Measurements from ENCODE around the gene USP49.
A peak's percentile ranks its signal among the peaks of the same experiment; 100 is the strongest.

The USP49 gene

GRCh38 chr6:41786451-41787218 lies 108.5 kb downstream of the USP49 start:
- H3K9me3 ChIP-seq (ENCODE audit: low read length), result no peaks in the 10 kb centered on the region
- peaks cover 26% of the 10 kb centered on the region for H3K36me3 ChIP-seq (ENCODE audit: insufficient read depth, low read length)
- H3K4me1 ChIP-seq (ENCODE audit: insufficient read depth, low read length), result peaks cover 11% of the 10 kb centered on the region
- H3K4me3 ChIP-seq (ENCODE audit: low read length), result peak overlapping the region; percentile 85
- H2AFZ ChIP-seq (ENCODE audit: low read depth, low read length), result peak overlapping the region; percentile 75
- no peaks in the 10 kb centered on the region for H3K27me3 ChIP-seq (ENCODE audit: insufficient read depth, low read length)

DNA sequence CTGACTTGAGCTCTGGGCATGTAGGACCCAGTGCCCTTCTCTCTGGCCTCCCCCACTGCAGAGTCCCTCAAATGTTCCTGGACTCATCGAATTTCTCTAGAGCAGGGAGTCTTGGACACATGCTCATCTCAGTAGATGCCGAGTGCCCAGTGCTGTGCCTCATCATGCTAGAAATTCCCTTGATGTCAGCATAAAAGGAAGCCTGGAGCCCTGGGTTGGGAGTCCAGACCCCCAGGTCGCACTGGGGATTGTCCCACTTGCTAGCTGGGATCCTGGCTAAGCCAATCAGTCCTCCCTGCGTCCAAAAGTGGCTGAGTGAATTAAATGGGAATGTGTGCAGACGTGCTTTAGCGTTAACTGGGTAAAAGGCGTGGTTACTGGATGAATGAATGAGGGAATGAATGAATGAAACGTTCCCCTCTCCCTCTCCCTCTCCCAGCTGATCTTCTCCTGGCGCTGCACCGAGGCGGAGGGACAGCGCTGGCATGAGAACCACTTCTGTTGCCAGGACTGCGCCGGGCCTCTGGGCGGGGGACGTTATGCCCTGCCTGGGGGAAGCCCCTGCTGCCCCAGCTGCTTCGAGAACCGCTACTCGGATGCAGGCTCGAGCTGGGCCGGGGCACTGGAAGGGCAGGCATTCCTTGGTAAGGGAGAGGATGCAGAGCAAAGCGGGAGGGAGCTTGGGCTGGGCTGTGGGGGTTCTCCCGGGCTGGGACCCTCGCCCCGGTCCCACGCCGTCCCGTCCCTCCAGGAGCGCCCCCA lies 109.3 kb downstream of the USP49 start:
- peaks cover 18% of the 10 kb centered on the region for H3K4me1 ChIP-seq (ENCODE audit: insufficient read depth, low read length)
- H3K27me3 ChIP-seq (ENCODE audit: insufficient read depth, low read length), result no peaks in the 10 kb centered on the region
- H3K36me3 ChIP-seq (ENCODE audit: insufficient read depth, low read length), result peaks cover 21% of the 10 kb centered on the region
- H2AFZ ChIP-seq (ENCODE audit: low read depth, low read length), result peak overlapping the region; percentile 75
- no peaks in the 10 kb centered on the region for H3K9me3 ChIP-seq (ENCODE audit: low read length)
- H3K4me3 ChIP-seq (ENCODE audit: low read length), result peak overlapping the region; percentile 85

DNA sequence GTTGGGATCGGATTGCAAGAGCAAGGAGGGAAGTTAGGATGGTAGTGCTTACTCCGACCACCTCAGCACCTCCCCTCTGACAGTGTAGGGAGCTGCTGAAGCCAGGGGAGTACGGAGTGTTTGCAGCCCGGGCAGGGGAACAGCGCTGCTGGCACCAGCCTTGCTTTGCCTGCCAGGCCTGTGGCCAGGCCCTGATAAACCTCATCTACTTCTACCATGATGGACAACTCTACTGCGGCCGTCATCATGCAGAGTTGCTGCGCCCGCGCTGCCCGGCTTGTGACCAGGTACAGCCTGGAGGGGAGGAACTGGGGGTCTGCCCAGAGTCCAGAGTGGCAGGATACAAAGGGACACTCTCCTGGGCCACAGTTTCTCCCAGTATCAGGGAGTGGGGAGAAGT lies 109.9 kb downstream of the USP49 start:
- Histone ChIP-seq H3K27me3 (ENCODE audit: insufficient read depth, low read length) (no peaks in the 10 kb centered on the region), H3K36me3 (ENCODE audit: insufficient read depth, low read length) (peaks cover 15% of the 10 kb centered on the region), H2AFZ (ENCODE audit: low read depth, low read length) (no peak overlapping the region), H3K9me3 (ENCODE audit: low read length) (no peaks in the 10 kb centered on the region), H3K4me1 (ENCODE audit: insufficient read depth, low read length) (peaks cover 18% of the 10 kb centered on the region), H3K4me3 (ENCODE audit: low read length) (no peak overlapping the region)

- Histone ChIP-seq H2AFZ (ENCODE audit: low read depth, low read length) (no peak overlapping the region), H3K9me3 (ENCODE audit: low read length) (no peaks in the 10 kb centered on the region), H3K27me3 (ENCODE audit: insufficient read depth, low read length) (no peaks in the 10 kb centered on the region), H3K4me3 (ENCODE audit: low read length) (no peak overlapping the region), H3K36me3 (ENCODE audit: insufficient read depth, low read length) (peaks cover 9% of the 10 kb centered on the region), H3K4me1 (ENCODE audit: insufficient read depth, low read length) (peaks cover 18% of the 10 kb centered on the region)
Measured at GRCh38 chr6:41784581-41785171, 110.5 kb downstream of the USP49 start.

DNA sequence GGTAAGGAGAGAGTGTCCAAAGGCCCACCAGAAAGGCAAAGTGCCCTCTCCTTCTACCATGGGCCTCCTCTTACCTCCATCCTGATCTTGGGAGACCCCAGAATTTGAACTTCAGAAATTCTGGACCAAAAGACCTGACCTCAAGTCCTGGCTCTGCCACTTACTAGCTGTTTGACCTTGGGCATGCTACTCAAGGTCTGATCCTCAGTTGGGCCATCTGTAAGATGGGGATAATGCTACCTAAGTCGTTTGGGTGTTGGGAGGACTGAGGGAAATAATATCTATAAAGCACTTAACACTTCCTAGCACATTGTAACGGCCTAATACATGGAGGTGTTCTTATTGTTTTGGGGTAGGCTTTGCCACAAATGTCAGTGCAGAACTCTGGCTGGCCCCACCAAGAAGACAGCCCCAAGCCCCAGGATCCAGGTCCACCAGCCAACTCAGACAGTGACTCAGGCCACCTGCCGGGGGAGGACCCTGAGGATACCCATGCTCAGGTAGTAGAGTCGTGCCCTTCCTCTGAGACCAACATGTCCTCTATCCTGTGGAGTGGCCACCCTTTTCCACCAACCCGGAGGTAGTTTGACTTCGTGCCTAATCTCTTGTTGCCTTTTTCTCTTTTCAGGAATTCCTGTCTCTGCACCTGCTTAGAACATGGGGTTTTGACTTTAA lies 111.9 kb downstream of the USP49 start:
- peaks cover 22% of the 10 kb centered on the region for H3K4me1 ChIP-seq (ENCODE audit: insufficient read depth, low read length)
- H3K36me3 ChIP-seq (ENCODE audit: insufficient read depth, low read length), result no peaks in the 10 kb centered on the region
- no peak overlapping the region for H2AFZ ChIP-seq (ENCODE audit: low read depth, low read length)
- no peaks in the 10 kb centered on the region for H3K27me3 ChIP-seq (ENCODE audit: insufficient read depth, low read length)
- H3K9me3 ChIP-seq (ENCODE audit: low read length), result no peaks in the 10 kb centered on the region
- H3K4me3 ChIP-seq (ENCODE audit: low read length), result no peak overlapping the region

DNA sequence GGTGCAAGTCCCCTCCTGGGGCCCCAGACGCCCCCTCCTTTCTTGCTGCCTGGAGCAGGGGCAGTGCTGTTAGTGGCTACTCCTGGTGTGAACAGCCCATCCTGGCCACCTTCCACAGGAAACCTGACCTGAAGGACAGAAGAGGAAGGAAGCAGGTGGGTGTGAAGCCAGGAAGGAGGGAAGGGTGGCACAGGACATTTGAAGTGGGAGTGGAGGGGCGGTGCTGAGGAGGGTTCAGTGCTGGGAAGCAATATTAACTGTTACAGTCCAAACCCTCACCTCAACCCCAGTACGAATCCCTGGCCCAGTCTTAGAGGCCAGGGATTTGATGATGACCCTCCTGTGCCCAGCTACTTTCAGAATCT lies 113.8 kb downstream of the USP49 start:
- Histone ChIP-seq H3K4me3 (ENCODE audit: low read length) (peak overlapping the region; percentile 58), H2AFZ (ENCODE audit: low read depth, low read length) (no peak overlapping the region), H3K36me3 (ENCODE audit: insufficient read depth, low read length) (peaks cover 5% of the 10 kb centered on the region), H3K27me3 (ENCODE audit: insufficient read depth, low read length) (no peaks in the 10 kb centered on the region), H3K4me1 (ENCODE audit: insufficient read depth, low read length) (peaks cover 22% of the 10 kb centered on the region), H3K9me3 (ENCODE audit: low read length) (no peaks in the 10 kb centered on the region)

DNA sequence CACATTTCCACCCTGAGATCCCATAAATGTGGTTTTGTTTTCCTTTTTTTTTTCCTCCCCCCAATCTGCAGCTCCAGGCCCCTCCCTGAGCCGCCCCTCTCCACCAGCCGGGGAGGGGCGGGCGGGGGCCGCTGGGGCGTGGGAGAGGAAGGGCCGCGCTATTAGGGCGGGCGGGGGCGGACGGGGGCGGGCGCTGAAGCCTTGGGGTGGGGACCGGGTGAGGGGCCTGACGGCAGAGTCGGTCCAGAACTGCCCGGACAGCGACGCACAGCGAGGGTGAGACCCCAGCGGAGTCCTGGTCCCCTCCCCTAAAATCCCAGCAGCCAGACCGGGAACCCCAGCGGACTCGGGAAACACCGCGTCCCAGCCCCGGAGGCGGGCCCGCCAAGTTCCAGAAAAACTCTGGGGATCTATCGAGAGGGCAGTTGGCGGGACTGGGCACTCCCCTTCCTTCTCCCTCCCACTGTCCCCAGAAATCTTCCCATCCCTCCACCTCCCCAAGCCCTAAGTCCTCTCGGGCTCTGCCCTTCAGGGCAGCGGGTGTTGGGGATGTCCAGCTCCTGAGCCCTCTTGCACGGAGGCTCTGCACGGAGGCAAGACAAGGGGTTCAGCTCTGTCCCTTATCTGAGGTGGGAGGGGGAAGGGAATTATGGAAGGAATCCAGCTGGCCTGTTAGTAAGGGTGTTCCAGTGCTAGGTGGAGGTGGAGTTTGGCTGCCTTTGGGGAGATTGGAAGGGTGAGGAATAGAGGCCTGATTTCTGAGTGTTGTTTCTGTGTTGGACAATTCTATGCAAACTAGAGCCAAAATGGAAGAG lies 114.4 kb downstream of the USP49 start, which contains the start of gene PRICKLE4:
Gene PRICKLE4, plus strand, starts transcription at position 232 of the 815 bp plus-strand sequence. CDS start 2,692 bp downstream, outside the sequence.
- no peaks in the 10 kb centered on the region for H3K27me3 ChIP-seq (ENCODE audit: insufficient read depth, low read length)
- peaks cover 18% of the 10 kb centered on the region for H3K4me1 ChIP-seq (ENCODE audit: insufficient read depth, low read length)
- peaks cover 7% of the 10 kb centered on the region for H3K36me3 ChIP-seq (ENCODE audit: insufficient read depth, low read length)
- no peaks in the 10 kb centered on the region for H3K9me3 ChIP-seq (ENCODE audit: low read length)
- peak within 1 kb of the TSS; percentile 46 for H2AFZ ChIP-seq (ENCODE audit: low read depth, low read length)
- peak within 1 kb of the TSS; percentile 58 for H3K4me3 ChIP-seq (ENCODE audit: low read length)

- H3K9me3 ChIP-seq (ENCODE audit: low read length), result no peaks in the 10 kb centered on the region
- H3K4me1 ChIP-seq (ENCODE audit: insufficient read depth, low read length), result peaks cover 16% of the 10 kb centered on the region
Measured at GRCh38 chr6:41779788-41780550, 115.2 kb downstream of the USP49 start, which contains the start of gene FRS3. TSS of gene FRS3 (minus strand) at chr6:41779900. CDS start at chr6:41776987, 2,913 bp downstream.

DNA sequence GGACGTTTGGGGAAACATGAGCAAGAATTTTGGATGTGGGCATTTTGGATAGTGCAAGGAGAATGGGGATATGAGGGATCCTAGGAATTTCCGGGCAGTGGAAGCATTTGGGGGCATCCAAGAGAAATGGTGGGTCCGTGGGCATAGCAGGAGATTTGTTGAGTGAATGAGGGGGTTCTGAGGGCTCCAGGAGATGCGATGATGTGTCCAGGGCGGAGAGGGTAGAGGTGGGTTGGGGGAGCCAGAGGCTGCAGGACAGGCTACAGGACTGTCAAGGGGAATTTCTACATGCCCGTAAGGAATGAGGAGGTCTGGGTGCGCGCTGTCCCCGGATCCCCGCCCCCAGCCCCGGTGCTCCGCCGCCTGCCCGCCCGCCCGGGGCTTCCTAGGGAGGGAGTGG lies 115.8 kb downstream of the USP49 start:
- H3K4me3 ChIP-seq (ENCODE audit: low read length), result peak overlapping the region; percentile 58
- peaks cover 16% of the 10 kb centered on the region for H3K36me3 ChIP-seq (ENCODE audit: insufficient read depth, low read length)
- H3K9me3 ChIP-seq (ENCODE audit: low read length), result no peaks in the 10 kb centered on the region
- H3K4me1 ChIP-seq (ENCODE audit: insufficient read depth, low read length), result peaks cover 16% of the 10 kb centered on the region
- peak overlapping the region; percentile 46 for H2AFZ ChIP-seq (ENCODE audit: low read depth, low read length)
- no peaks in the 10 kb centered on the region for H3K27me3 ChIP-seq (ENCODE audit: insufficient read depth, low read length)

More at GRCh38 chr6:41779788-41780550, 115.2 kb downstream of the USP49 start, which contains the start of gene FRS3:
- Histone ChIP-seq H3K4me3 (ENCODE audit: low read length) (peak within 1 kb of the TSS; percentile 58), H2AFZ (ENCODE audit: low read depth, low read length) (peak within 1 kb of the TSS; percentile 46), H3K36me3 (ENCODE audit: insufficient read depth, low read length) (peaks cover 13% of the 10 kb centered on the region), H3K27me3 (ENCODE audit: insufficient read depth, low read length) (no peaks in the 10 kb centered on the region)

DNA sequence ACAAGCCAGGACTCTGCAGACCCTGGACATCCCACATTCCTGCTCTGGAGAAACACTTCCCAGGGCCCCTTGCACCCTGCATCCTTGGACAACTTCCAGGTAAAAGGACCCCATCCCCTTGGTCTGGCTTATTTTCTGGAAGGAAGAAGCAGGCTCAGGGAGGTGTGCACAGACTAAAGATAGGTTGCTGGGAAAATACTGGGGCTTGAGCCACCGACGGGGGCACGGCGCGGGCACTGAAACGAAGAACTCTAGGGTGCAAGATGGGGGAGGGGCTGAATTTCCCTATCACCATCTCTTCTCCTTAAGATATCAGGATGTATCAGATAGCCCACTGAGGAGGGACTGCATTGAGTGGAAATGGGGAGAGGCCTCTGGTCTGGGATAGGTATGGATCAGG lies 116.3 kb downstream of the USP49 start:
- peak overlapping the region; percentile 46 for H2AFZ ChIP-seq (ENCODE audit: low read depth, low read length)
- H3K9me3 ChIP-seq (ENCODE audit: low read length), result no peaks in the 10 kb centered on the region
- H3K4me3 ChIP-seq (ENCODE audit: low read length), result peak overlapping the region; percentile 58
- peaks cover 16% of the 10 kb centered on the region for H3K4me1 ChIP-seq (ENCODE audit: insufficient read depth, low read length)
- H3K27me3 ChIP-seq (ENCODE audit: insufficient read depth, low read length), result no peaks in the 10 kb centered on the region
- peaks cover 16% of the 10 kb centered on the region for H3K36me3 ChIP-seq (ENCODE audit: insufficient read depth, low read length)

DNA sequence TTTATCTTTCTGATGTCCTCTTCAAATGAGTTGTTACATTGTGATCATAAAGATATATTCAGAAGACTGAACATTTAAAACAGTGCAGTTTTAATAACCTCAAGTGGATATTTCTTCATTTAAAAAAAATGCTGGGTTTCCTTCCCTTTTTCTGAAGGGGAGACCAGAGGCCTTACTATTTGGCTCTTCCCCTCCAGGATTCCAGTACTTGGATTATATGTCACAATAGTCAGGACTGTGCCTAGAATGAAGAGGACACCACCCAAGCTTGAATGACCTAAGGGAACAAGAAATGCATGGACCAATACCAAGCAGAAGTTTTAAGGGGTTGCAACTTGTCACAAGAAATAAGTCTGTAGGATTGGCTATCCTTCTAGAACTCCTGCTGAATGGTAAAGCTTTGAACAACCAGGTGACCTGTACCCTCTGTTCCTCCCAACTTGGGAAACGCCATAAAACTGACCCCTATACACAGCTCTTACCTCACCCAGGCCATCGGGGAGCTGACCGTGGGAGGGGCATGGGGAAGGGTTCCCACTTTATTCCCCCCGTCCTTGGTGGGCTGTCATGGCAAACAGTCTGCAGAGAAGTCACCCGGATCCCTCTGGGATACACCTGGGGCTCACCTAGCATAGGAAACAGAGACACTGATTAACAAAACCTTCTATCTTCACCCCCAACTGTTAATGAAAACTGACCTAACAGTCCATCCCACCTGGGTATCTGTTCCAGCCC lies 117.5 kb downstream of the USP49 start:
- H3K4me1 ChIP-seq (ENCODE audit: insufficient read depth, low read length), result peaks cover 16% of the 10 kb centered on the region
- no peak overlapping the region for H3K4me3 ChIP-seq (ENCODE audit: low read length)
- peaks cover 17% of the 10 kb centered on the region for H3K36me3 ChIP-seq (ENCODE audit: insufficient read depth, low read length)
- H2AFZ ChIP-seq (ENCODE audit: low read depth, low read length), result no peak overlapping the region
- no peaks in the 10 kb centered on the region for H3K9me3 ChIP-seq (ENCODE audit: low read length)
- H3K27me3 ChIP-seq (ENCODE audit: insufficient read depth, low read length), result no peaks in the 10 kb centered on the region

All from neuron (in vitro differentiated cells).